Panc1 (cell line): Measurements from ENCODE around the gene GFY. TPM values are rescaled to one million over a fixed set of nuclear protein-coding genes. Genes with fewer than 3 reads are reported as not detected.

Source experiments
- ATAC-seq: fragments of 200-7000 bp; cut with Tn5 transposase; 2 replicates; pipeline ENCODE4 v1.9.1; 2020; ENCODE audit warnings: mild to moderate bottlenecking, moderate library complexity
- BruUV-seq: library from RNA; stranded (reverse); fragments of 400-500 nt; replicated peaks from 2 replicates; lab custom pipeline; 2021; lab: Mats Ljungman, UMichigan
- CTCF ChIA-PET: fragments of 300-600 bp; sonication (Branson Sonifier 250); formaldehyde crosslinking; loops from one replicate; lab custom pipeline; 2022; ENCODE audit warnings: antibody characterized with exemption; lab: Charles Lee
- POLR2A ChIA-PET: fragments of 300-600 bp; sonication (Branson Sonifier 250); formaldehyde crosslinking; loops from one replicate; lab custom pipeline; 2022; ENCODE audit warnings: antibody characterized with exemption; lab: Charles Lee
- DNase-seq: peaks from one replicate; pipeline ENCODE4 v3.0.0-alpha.2; 2010; ENCODE audit warnings: low read depth, low spot score
- H3K27ac ChIP-seq: 2 replicates; pipeline ENCODE4 v1.5.1; 2011; ENCODE audit warnings: mild to moderate bottlenecking, low read length, inconsistent platforms
- H3K27me3 ChIP-seq: fragments of 200-500 bp; sonication (Bioruptor generic); 2 replicates; pipeline ENCODE4 v1.6.0; 2014; ENCODE audit warnings: low read length, inconsistent platforms; ENCODE audit not compliant: control insufficient read depth, insufficient read depth
- H3K36me3 ChIP-seq: fragments of 200-500 bp; sonication (Bioruptor generic); 2 replicates; pipeline ENCODE4 v1.5.1; 2014; ENCODE audit warnings: inconsistent platforms, mild to moderate bottlenecking, low read length, moderate library complexity; ENCODE audit not compliant: control insufficient read depth, insufficient read depth
- H3K4me1 ChIP-seq: 2 replicates; pipeline ENCODE4 v1.5.1; 2011; ENCODE audit warnings: inconsistent platforms, mild to moderate bottlenecking, low read length, moderate library complexity; ENCODE audit not compliant: control insufficient read depth, insufficient read depth
- H3K4me3 ChIP-seq, 2 experiments: 2 replicates each; pipeline ENCODE4 v1.5.1; 2011 to 2012; ENCODE audit warnings: low read depth in 2 of 2, low read length in 2 of 2, mild to moderate bottlenecking in 2 of 2, inconsistent platforms in 1 of 2, moderate library complexity in 1 of 2
- H3K9me3 ChIP-seq: fragments of 200-500 bp; sonication (Bioruptor generic); 2 replicates; pipeline ENCODE4 v1.5.1; 2014; ENCODE audit warnings: low read depth, mild to moderate bottlenecking, inconsistent platforms, low read length, moderate library complexity; ENCODE audit not compliant: control insufficient read depth, insufficient read depth
- CTCF ChIP-seq: fragments of 450-650 bp; IDR thresholded peaks from 2 replicates; pipeline ENCODE4 v1.5.1; 2017; ENCODE audit warnings: mild to moderate bottlenecking
- TCF7L2 ChIP-seq: IDR thresholded peaks from 2 replicates; pipeline ENCODE4 v1.6.1; 2011; ENCODE audit warnings: mild to moderate bottlenecking, low read depth, low read length, inconsistent platforms
- in situ Hi-C: cut with HindIII; loops from 2 replicates; pipeline ENCODE4 v1.10.0; 2016; ENCODE audit warnings: low sequenced_read_pairs, low pct_unique_long_range_greater_than_20kb
- intact Hi-C: fragments of 100-400 bp; cut with micrococcal nuclease; formaldehyde crosslinking; loops from one replicate; pipeline ENCODE4 v1.10.0; 2022; ENCODE audit not compliant: unreplicated experiment
- total RNA-seq: library from RNA; stranded (reverse); gene quantifications from one replicate; pipeline ENCODE4 v1.2.1, GENCODE V29; 2021; ENCODE audit not compliant: unreplicated experiment
- TF ChIP-seq, protein P1 (sequence below), 2 experiments: IDR thresholded peaks; 2 replicates each; pipeline ENCODE4 v1.6.1; 2011 to 2012; ENCODE audit warnings: low read depth in 2 of 2, control low read depth in 1 of 2, low read length in 1 of 2, mild to moderate bottlenecking in 1 of 2, moderate library complexity in 1 of 2; ENCODE audit not compliant: insufficient read depth in 1 of 2

GFY gene
- total RNA-seq, 1 experiment from 2014 or later = not detected

GRCh38 chr19:49421878-49422202 is 3.3 kb upstream of the GFY start:
- Histone ChIP-seq H3K27me3 (peaks cover 10% of the 10 kb centered on the region), H3K36me3 (no peaks in the 10 kb centered on the region), H3K4me3 (no peak overlapping the region), H3K27ac (no peak overlapping the region), H3K9me3 (no peaks in the 10 kb centered on the region), H3K4me1 (peaks cover 3% of the 10 kb centered on the region; the same call in 1 of the 2 replicates)
- intact Hi-C loops (no loop called here), in situ Hi-C loops (no loop called here)
- TF ChIP-seq TCF7L2 = no peak
- TF ChIP-seq, protein P1, sequence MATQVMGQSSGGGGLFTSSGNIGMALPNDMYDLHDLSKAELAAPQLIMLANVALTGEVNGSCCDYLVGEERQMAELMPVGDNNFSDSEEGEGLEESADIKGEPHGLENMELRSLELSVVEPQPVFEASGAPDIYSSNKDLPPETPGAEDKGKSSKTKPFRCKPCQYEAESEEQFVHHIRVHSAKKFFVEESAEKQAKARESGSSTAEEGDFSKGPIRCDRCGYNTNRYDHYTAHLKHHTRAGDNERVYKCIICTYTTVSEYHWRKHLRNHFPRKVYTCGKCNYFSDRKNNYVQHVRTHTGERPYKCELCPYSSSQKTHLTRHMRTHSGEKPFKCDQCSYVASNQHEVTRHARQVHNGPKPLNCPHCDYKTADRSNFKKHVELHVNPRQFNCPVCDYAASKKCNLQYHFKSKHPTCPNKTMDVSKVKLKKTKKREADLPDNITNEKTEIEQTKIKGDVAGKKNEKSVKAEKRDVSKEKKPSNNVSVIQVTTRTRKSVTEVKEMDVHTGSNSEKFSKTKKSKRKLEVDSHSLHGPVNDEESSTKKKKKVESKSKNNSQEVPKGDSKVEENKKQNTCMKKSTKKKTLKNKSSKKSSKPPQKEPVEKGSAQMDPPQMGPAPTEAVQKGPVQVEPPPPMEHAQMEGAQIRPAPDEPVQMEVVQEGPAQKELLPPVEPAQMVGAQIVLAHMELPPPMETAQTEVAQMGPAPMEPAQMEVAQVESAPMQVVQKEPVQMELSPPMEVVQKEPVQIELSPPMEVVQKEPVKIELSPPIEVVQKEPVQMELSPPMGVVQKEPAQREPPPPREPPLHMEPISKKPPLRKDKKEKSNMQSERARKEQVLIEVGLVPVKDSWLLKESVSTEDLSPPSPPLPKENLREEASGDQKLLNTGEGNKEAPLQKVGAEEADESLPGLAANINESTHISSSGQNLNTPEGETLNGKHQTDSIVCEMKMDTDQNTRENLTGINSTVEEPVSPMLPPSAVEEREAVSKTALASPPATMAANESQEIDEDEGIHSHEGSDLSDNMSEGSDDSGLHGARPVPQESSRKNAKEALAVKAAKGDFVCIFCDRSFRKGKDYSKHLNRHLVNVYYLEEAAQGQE (IDR thresholded peaks at IDR 0.05; ENCODE audit: insufficient read depth in 1 of 2, low read depth in 2 of 2, low read length in 1 of 2) = no peak
- CTCF ChIA-PET = no interaction called here
- ATAC-seq (no peak), DNase-seq (no peak)
- no TSS peak for BruUV-seq
- POLR2A ChIA-PET = interaction anchor here (0.6 kb wide), 1 partner anchor 345 kb away, joined by 3 read pairs; the partner anchor contains the start of gene AP2A1

- intact Hi-C loops = no loop called here
- Histone ChIP-seq H3K27me3 (peaks cover 10% of the 10 kb centered on the region), H3K4me3 (peak overlapping the region; percentile 20 to 35), H3K4me1 (peaks cover 3% of the 10 kb centered on the region; the same call in 1 of the 2 replicates), H3K9me3 (no peaks in the 10 kb centered on the region), H3K27ac (no peak overlapping the region), H3K36me3 (no peaks in the 10 kb centered on the region)
- in situ Hi-C loops = no loop called here
- TF ChIP-seq, protein P1 (IDR thresholded peaks at IDR 0.05; ENCODE audit: insufficient read depth in 1 of 2, low read depth in 2 of 2, low read length in 1 of 2) = no peak
- peak; percentile 77 for TF ChIP-seq CTCF
- DNase-seq (no peak), ATAC-seq (peak; percentile 64)
- no TSS peak for BruUV-seq
- CTCF ChIA-PET = no interaction called here
- POLR2A ChIA-PET = no interaction called here
Observed at GRCh38 chr19:49422407-49423070, 2.6 kb upstream of the GFY start.
